Right lobe of liver (tissue), 4 donors: ENCODE measurements around the gene IL1RL2.

Experiments used
- POLR2A ChIP-seq: fragments of 450-650 bp; IDR thresholded peaks from one replicate; pipeline ENCODE4 v1.6.1; 2017; ENCODE audit warnings: antibody characterized with exemption, mild to moderate bottlenecking
- TF ChIP-seq, protein P1 (sequence below), 4 donors: fragments of 200-600 bp in 3 of 4; fragments of 450-650 bp in 1 of 4; IDR thresholded peaks; one replicate each; pipeline versions ENCODE4 v1.5.1 to v1.8.0; 2016 to 2022; ENCODE audit warnings: antibody characterized with exemption in 4 of 4, mild to moderate bottlenecking in 2 of 4
- donor health status: DM: no; HTN: no; CAD: no.
- donor health status: DM: no; HTN: no; CAD: no.
- donor health status: DM: no; HTN: yes; CAD: no.

DNA sequence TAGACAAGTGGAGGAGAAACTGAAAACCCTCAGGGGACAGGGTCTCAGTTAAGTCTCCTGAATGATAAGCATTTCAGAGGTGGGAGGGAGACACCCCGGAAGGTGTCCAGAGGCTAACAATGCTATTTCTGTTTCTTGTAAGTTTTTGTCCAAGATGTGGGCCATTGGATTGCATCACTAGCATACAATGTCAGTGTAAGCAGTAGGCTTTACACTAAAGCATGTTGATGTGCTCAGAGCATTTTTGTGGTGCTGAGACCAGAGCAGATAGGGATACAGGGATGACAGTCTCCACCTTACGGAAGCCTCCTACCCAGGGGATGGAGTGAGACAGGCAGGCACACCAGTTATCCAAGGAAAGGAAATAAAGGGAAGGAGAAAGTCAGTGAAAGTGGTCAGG, 46.4 kb upstream of the IL1RL2 start:
- TF ChIP-seq, protein P1, sequence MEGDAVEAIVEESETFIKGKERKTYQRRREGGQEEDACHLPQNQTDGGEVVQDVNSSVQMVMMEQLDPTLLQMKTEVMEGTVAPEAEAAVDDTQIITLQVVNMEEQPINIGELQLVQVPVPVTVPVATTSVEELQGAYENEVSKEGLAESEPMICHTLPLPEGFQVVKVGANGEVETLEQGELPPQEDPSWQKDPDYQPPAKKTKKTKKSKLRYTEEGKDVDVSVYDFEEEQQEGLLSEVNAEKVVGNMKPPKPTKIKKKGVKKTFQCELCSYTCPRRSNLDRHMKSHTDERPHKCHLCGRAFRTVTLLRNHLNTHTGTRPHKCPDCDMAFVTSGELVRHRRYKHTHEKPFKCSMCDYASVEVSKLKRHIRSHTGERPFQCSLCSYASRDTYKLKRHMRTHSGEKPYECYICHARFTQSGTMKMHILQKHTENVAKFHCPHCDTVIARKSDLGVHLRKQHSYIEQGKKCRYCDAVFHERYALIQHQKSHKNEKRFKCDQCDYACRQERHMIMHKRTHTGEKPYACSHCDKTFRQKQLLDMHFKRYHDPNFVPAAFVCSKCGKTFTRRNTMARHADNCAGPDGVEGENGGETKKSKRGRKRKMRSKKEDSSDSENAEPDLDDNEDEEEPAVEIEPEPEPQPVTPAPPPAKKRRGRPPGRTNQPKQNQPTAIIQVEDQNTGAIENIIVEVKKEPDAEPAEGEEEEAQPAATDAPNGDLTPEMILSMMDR (IDR thresholded peaks at IDR 0.05), result no peak
- no peak for TF ChIP-seq POLR2A
